ENCODE results near the gene BARHL1.

The BARHL1 gene

GRCh38 chr9:132582276-132582785 lies at the start of gene BARHL1:
Gene BARHL1 (plus strand): TSS chr9:132582606. CDS start chr9:132582798, 192 bp downstream.
- no peak for DNase-seq

DNA sequence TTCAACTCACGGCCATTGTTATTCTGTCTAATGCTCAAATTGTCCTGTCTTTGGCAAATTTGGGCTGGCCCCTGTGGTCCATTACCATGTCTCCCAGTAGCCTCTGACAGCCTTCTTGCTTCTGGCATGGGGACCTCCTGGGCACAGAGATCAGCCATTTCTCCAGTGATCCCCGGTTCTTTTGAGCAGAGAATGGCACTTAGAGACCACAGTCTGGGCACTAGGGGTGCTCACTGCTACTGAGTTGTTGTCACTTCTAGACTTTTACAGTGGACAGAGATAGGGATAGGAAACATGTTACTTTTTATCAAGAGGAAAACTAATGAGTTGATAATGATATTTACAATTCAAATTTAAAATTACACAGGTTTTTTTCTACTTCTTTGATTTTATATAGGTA lies 47.6 kb upstream of the BARHL1 start:
- no peak for DNase-seq

DNA sequence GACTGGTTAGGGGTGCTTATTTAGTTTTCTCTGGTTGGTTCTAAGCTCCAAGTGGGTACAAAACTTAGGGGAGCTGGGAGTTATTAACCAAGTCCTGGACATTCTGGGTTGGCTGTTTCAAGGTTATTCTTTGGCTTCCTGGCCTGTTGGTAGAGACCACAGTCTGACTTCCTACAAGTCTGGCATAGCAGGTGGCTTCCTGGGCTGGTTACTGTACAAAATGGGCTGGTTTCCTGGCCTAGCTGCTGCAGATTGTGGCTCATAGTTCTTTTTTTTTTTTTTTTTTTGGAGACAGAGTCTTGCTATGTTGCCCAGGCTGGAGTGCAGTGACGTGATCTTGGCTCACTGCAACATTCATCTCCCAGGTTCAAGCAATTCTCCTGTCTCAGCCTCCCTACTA lies 46.3 kb upstream of the BARHL1 start:
- DNase-seq, result no peak

DNA sequence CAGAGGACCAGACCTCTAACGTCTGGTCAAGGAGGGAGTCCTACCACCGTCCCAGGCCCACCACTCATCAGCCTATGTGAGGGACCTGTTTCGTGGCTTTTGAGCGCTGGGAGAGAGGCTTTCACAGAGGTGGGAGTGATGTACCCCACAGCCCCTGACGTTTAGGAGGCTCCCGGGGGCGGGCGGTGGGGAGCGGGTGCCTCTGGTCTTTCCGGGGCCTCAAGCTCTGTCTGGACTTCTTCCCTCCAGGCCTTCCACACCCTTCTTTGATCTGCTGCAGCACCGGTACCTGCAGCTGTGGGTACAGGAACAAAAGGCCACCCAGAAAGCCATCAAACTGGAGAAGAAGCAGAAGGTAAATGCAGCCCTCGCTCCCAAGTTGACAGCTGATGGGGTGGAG lies 45.1 kb upstream of the BARHL1 start:
- no peak for DNase-seq

- no peak for DNase-seq
Observed at GRCh38 chr9:132538071-132538470, 44.3 kb upstream of the BARHL1 start.

DNA sequence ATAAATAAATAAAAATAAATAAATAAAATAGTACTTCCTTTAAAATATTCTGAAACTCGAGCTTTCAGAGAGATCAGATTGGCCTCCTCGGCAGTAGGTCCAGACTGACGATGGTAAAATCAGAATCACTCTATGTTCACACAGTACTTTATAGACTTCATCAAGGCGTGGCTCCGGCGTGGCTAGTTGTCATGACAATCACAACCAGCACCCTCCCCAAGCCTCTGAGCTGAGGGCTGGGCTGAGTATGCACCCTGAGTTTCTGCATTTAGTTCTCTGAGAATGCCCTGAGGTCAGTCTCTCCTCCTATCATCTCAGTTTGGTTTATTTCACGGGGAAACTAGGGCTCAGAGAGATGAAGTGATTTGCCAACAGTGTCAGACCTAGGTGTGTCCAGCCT lies 43.3 kb upstream of the BARHL1 start:
- no peak for DNase-seq

DNA sequence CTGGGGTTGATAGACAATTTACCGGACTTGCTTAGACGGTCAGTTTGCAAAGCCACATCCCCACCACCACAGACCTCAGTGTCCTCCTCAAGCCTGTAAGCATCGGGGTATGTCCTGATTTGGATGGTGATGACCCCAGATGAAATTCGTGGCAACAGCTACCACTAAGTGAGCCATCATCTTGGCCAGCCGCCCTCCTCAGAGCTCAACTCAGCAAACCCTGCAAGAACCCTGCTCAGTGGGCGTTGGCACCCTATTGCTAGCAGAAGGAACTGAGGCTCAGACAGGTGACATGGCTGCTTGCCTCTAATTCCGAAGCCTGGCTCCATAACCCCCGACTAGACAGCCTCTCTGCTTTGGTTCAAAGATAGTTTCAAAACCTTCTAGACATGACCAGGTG lies 41.4 kb upstream of the BARHL1 start:
- no peak for DNase-seq

GRCh38 chr9:132541870-132542830 lies 40.3 kb upstream of the BARHL1 start:
- no peak for DNase-seq

- DNase-seq, result no peak
Observed at GRCh38 chr9:132543251-132543650, 39.2 kb upstream of the BARHL1 start.

GRCh38 chr9:132543960-132544359 lies 38.4 kb upstream of the BARHL1 start:
- no peak for DNase-seq

GRCh38 chr9:132545578-132545977 lies 36.8 kb upstream of the BARHL1 start:
- no peak for DNase-seq

- DNase-seq, result no peak
Observed at GRCh38 chr9:132546148-132547051, 36.0 kb upstream of the BARHL1 start.

- no peak for DNase-seq
Observed at GRCh38 chr9:132547052-132547431, 35.4 kb upstream of the BARHL1 start.

- no peak for DNase-seq
Observed at GRCh38 chr9:132547436-132547835, 35.0 kb upstream of the BARHL1 start.

DNA sequence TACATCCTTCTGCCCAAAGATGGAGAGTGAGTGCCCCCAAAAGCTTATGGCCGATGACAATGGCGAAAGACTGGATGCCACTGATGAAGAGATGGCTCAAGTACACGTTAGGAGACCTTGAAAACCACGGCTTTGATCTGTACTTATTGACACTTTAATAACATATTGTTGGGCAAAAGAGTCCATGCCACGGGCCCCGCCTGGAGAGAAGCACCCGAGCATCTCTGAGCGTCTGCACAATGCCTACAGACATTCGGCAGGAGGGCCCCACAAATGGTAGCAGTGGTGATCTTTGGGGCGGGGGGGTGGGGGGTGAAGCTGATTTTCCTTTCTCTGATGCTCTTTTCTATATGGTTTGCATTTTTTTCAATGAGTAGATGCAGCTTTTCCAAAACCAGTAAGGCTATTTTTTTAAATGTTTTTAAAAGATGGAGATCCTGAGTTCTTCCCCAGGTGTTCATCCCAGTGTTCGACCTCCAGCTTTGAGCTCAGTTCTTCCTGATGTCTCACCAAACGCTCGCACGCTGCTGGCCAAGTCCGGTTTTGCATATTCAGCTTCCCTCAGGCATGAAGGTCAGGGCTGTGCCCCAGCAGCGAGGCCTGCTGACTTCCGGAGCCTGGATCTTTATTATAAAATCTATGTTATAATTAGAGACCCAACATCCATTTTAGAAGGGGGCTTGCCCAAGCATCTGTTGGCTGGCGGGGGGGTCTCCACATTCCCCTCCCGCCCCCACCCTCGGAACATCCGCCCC lies 34.3 kb upstream of the BARHL1 start:
- no peak for DNase-seq

DNA sequence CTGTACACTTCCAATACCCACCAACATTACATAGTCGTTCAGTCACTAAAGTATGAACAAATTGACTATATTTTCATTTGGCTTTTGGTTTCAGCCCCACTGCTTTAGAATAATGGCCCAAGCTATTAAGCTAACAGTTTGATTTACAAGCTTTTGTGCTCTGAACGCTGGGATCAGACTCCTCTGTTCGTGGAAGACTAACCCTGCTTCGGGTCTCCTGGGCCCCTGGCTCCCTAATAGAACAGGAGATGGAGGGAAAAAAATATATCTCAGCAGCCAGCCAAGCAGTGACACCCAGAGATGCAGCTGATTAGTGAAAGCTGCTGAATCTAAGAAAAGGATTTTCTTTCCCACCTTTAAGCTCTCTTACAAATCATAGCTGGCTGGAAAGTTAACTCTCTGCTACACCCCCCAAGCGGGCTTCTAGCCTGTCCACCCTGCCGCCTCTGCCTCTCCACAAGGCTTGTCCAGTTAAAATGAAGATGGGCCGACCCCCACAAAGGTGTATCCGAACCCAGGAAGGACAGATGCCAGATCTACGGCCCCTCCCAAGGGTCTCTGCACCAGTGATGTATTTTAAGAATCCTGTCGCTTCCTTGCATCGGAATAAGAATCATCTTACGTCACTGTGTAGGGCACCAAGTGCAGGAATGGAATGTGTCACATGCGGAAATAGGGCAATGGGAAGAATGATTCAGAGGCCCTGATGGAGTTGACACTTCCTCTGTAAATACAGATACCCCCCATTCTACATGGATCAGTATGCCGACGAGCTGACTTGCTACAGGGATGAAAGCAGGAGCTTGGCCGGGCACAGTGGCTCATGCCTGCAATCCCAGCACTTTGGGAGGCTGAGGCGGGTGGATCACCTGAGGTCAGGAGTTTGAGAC lies 33.4 kb upstream of the BARHL1 start:
- DNase-seq, result no peak

DNA sequence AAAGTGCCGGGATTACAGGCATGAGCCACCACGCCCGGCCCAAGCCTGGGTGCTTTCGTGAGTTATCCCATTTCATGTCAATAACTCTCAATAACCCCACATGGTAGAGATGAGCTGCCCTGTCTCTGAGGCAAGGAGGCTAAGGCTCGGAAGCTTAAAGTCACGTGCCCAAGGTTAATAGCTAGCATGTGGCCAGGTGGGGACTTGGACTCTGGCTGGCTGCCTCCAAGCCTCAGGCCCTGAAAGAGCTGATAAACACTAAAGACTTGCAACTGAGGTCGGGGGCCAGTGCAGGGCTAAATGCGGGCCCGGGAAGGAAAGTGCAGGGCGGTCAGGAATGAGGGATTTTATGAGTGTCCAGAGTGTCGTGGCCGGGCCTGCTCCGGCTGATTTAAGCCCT lies 30.9 kb upstream of the BARHL1 start:
- no peak for DNase-seq

- no peak for DNase-seq
Observed at GRCh38 chr9:132552041-132552440, 30.4 kb upstream of the BARHL1 start.

- DNase-seq, result no peak
Observed at GRCh38 chr9:132554755-132555154, 27.7 kb upstream of the BARHL1 start.

- no peak for DNase-seq
Observed at GRCh38 chr9:132555528-132555927, 26.9 kb upstream of the BARHL1 start.

- DNase-seq, result no peak
Observed at GRCh38 chr9:132556235-132556634, 26.2 kb upstream of the BARHL1 start.

DNA sequence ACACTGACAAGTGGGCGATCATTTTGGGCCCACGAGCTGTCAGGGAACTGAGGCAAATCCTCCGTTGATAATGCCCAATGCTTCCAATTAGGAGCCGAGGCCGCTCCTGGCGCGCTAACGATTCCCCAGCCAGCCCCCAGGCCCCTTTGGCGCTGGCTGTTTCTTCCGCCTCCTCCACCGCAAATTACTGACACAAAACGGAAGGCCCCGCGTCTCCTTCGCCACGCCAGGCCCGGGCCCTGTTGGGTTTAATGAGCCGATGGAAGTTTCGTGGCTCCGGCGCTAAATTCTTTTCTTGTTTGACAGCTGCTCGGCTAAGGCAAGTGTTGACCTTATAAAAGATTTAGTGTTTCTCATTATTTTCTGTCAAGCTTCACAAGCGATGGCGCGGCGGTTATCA lies 25.7 kb upstream of the BARHL1 start:
- DNase-seq, result no peak
